Measurements from ENCODE around the gene HTT-AS. TPM values are rescaled to one million over a fixed set of nuclear protein-coding genes. Genes with fewer than 3 reads are reported as not detected.
A peak's percentile ranks its signal among the peaks of the same experiment; 100 is the strongest.
"Not testable (repeated sequence)": the region's sequence is repeated elsewhere in the genome, so short reads cannot be mapped to it uniquely, and the experiment has no call there.

The HTT-AS gene
- total RNA-seq, 1 donor from 2014 or later, result not detected

GRCh38 chr4:3107271-3107670 is 32.9 kb upstream of the HTT-AS start:
- Mint-ChIP-seq H3K4me3 (ENCODE audit: unreplicated experiment) (no peak overlapping the region), H3K9me3 (ENCODE audit: low read depth) (no peaks in the 10 kb centered on the region), H3K36me3 (ENCODE audit: low read depth) (peaks cover 12% of the 10 kb centered on the region), H3K27ac (ENCODE audit: unreplicated experiment) (peak overlapping the region; percentile 90), H3K4me1 (ENCODE audit: low read depth) (peaks cover 37% of the 10 kb centered on the region), H3K27me3 (ENCODE audit: low read depth) (no peaks in the 10 kb centered on the region)
- TF ChIP-seq CTCF (IDR thresholded peaks at IDR 0.05), result no peak
- DNase-seq (ENCODE audit: low spot score), result no peak

GRCh38 chr4:3106339-3107186 is 32.2 kb upstream of the HTT-AS start:
- H3K27ac Mint-ChIP-seq (ENCODE audit: unreplicated experiment), result peak overlapping the region; percentile 90

GRCh38 chr4:3098346-3098745 is 24.0 kb upstream of the HTT-AS start:
- Mint-ChIP-seq H3K9me3 (ENCODE audit: low read depth) (no peaks in the 10 kb centered on the region), H3K4me1 (ENCODE audit: low read depth) (peaks cover 5% of the 10 kb centered on the region), H3K27ac (ENCODE audit: unreplicated experiment) (no peak overlapping the region), H3K4me3 (ENCODE audit: unreplicated experiment) (no peak overlapping the region), H3K27me3 (ENCODE audit: low read depth) (no peaks in the 10 kb centered on the region), H3K36me3 (ENCODE audit: low read depth) (peaks cover 16% of the 10 kb centered on the region)
- no peak for TF ChIP-seq CTCF (IDR thresholded peaks at IDR 0.05)
- no peak for DNase-seq (ENCODE audit: low spot score)

More at GRCh38 chr4:3106339-3107186, 32.2 kb upstream of the HTT-AS start:
- peaks cover 10% of the 10 kb centered on the region for H3K36me3 Mint-ChIP-seq (ENCODE audit: low read depth)
- peaks cover 30% of the 10 kb centered on the region for H3K4me1 Mint-ChIP-seq (ENCODE audit: low read depth)
- peak; percentile 99 for TF ChIP-seq CTCF (IDR thresholded peaks at IDR 0.05)
- no peaks in the 10 kb centered on the region for H3K27me3 Mint-ChIP-seq (ENCODE audit: low read depth)
- no peaks in the 10 kb centered on the region for H3K9me3 Mint-ChIP-seq (ENCODE audit: low read depth)
- DNase-seq (ENCODE audit: low spot score), result no peak
- H3K4me3 Mint-ChIP-seq (ENCODE audit: unreplicated experiment), result no peak overlapping the region

- no peak for DNase-seq (ENCODE audit: low spot score)
- no peak overlapping the region for H3K4me3 Mint-ChIP-seq (ENCODE audit: unreplicated experiment)
- no peak for TF ChIP-seq CTCF (IDR thresholded peaks at IDR 0.05)
- no peak overlapping the region for H3K27ac Mint-ChIP-seq (ENCODE audit: unreplicated experiment)
- H3K36me3 Mint-ChIP-seq (ENCODE audit: low read depth), result peaks cover 16% of the 10 kb centered on the region
- H3K27me3 Mint-ChIP-seq (ENCODE audit: low read depth), result no peaks in the 10 kb centered on the region
- H3K9me3 Mint-ChIP-seq (ENCODE audit: low read depth), result no peaks in the 10 kb centered on the region
- peaks cover 5% of the 10 kb centered on the region for H3K4me1 Mint-ChIP-seq (ENCODE audit: low read depth)
Measured at GRCh38 chr4:3096202-3096601, 21.9 kb upstream of the HTT-AS start.

DNA sequence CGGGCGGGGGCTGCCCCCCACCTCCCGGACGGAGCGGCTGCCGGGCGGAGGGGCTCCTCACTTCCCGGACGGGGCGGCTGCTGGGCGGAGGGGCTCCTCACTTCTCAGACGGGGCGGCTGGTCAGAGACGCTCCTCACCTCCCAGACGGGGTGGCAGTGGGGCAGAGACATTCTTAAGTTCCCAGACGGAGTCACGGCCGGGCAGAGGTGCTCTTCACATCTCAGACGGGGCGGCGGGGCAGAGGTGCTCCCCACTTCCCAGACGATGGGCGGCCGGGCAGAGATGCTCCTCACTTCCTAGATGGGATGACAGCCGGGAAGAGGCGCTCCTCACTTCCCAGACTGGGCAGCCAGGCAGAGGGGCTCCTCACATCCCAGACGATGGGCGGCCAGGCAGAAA is 20.4 kb upstream of the HTT-AS start:
- peaks cover 14% of the 10 kb centered on the region for H3K36me3 Mint-ChIP-seq (ENCODE audit: low read depth)
- not testable (repeated sequence) for H3K4me1 Mint-ChIP-seq (ENCODE audit: low read depth); H3K9me3 Mint-ChIP-seq (ENCODE audit: low read depth); H3K4me3 Mint-ChIP-seq (ENCODE audit: unreplicated experiment); H3K27me3 Mint-ChIP-seq (ENCODE audit: low read depth); DNase-seq (ENCODE audit: low spot score); H3K27ac Mint-ChIP-seq (ENCODE audit: unreplicated experiment)

DNA sequence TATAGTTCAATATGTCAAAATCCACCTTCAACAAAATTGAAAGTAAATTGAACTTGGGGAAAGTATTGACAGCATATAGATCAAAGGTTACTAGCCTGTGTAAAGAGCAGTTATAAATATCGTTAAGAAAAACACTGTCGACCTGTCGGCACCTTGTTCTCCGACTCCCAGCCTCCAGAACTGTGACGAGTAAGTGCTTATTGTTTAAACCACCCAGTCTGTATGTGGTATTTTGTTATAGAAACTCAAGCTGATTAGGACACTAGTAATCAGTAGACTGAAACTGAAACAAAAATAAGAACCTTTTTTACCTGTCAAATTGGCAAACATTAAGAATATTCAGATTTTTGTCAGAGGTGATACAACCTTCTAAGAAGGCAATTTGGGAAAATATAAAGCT is 17.1 kb upstream of the HTT-AS start:
- no peak for DNase-seq (ENCODE audit: low spot score)
- no peaks in the 10 kb centered on the region for H3K9me3 Mint-ChIP-seq (ENCODE audit: low read depth)

More for the DNA sequence above, 17.1 kb upstream of the HTT-AS start:
- no peak overlapping the region for H3K27ac Mint-ChIP-seq (ENCODE audit: unreplicated experiment)
- H3K27me3 Mint-ChIP-seq (ENCODE audit: low read depth), result no peaks in the 10 kb centered on the region
- no peak for TF ChIP-seq CTCF (IDR thresholded peaks at IDR 0.05)
- H3K4me3 Mint-ChIP-seq (ENCODE audit: unreplicated experiment), result no peak overlapping the region
- H3K36me3 Mint-ChIP-seq (ENCODE audit: low read depth), result peaks cover 11% of the 10 kb centered on the region
- peaks cover 5% of the 10 kb centered on the region for H3K4me1 Mint-ChIP-seq (ENCODE audit: low read depth)

All from chondrocyte (in vitro differentiated cells).